GM21447 (cell line): ENCODE results near the gene TPM4.
A peak's percentile ranks its signal among the peaks of the same experiment; 100 is the strongest.
"Not testable (repeated sequence)": the region's sequence is repeated elsewhere in the genome, so short reads cannot be mapped to it uniquely, and the experiment has no call there.

Source experiments
- ATAC-seq: cut with Tn5 transposase; IDR thresholded peaks from one replicate; pipeline ENCODE4 v1.9.1; 2021; ENCODE audit not compliant: unreplicated experiment

TPM4 gene

DNA sequence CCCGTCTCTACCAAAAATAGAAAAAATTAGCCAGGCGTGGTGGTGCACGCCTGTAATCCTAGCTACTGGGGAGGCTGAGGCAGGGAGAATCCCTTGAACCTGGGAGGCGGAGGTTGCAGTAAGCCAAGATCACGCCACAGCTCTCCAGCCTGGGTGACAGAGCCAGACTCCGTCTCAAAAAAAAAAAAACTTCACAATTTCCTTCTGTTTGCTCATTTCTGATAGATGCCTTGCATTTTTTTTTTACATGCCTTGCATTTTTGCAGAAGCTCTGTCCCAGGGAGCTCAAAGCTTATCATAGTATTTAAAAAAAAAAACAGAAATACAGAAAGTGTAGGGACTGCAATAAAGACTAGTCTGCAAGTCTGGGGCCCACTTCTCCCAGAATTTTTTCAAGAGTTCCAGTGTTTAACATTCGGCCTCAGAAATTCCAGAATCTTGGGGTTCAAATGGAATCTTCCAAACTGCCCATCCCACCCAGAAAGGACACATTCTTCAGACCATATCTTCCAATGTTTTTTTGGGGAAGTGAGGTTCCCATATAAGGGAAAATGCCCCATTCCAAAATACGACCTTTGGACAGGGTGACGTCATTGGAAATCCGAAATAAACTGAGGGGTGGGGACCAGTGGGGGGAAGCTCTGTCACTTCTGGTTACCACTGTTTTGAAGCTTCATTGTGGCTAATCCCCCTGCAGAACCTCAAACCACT is 18.2 kb downstream of the TPM4 start:
- ATAC-seq: no peak

- ATAC-seq: no peak
Observed at GRCh38 chr19:16095071-16095571, 18.8 kb downstream of the TPM4 start.

DNA sequence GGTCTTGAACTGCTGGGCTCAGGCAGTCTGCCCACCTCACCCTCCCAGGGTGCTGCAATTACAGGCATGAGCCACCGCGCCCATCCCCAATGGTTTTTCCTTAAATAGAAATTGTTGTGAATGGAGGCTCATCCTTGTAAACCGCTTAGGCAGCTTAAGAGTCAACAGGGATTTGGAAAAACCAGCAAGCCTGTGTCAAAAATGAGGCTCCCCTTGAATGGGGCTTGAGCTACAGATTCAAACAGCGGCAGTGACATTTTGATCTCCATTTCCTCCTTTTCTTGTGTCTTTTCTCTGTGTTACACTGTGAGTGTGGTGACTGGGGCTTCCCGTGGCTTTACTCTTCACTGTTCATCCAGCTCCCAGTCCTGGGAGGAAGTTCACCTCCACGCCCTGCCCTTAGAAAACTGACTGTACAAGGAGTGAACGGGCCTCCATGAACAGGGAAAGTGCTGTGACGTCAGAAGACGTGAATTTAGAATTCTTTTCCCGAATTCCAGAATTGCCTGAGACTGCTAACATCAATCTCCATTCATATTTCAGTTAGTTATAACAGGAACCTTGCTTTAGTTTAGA is 20.1 kb downstream of the TPM4 start:
- ATAC-seq: no peak

DNA sequence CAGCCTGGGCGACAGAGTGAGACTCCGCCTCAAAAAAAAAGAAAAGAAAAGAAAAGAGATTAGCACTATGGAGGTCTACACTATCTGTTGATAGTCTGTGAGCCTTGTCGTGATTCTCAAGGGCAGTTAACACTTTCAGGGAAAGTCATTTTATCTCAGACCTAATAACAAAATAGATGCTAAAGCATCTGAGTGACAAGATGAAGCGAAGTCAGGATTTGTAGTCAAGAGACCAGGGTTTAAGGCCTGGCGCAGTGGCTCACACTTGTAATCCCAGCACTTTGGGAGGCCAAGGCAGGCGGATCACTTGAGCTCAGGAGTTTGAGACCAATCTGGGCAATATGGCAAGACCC is 22.1 kb downstream of the TPM4 start:
- no peak for ATAC-seq

DNA sequence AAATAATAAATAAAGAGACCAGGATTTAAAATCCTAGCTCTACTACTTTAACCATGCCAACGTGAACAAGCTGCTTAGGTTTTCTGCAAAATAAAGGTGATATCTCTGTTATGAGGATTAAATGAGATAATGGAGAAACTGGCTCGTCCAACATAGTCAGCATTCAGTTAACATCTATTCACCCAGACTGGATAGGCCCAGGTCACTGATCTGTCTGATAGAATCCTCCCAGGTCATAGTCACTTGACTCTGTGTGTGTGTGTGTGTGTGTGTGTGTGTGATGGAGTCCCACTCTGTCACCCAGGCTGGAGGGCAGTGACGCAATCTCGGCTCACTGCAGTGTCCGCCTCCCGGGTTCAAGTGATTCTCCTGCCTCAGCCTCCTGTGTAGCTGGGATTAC is 22.5 kb downstream of the TPM4 start:
- ATAC-seq: no peak

DNA sequence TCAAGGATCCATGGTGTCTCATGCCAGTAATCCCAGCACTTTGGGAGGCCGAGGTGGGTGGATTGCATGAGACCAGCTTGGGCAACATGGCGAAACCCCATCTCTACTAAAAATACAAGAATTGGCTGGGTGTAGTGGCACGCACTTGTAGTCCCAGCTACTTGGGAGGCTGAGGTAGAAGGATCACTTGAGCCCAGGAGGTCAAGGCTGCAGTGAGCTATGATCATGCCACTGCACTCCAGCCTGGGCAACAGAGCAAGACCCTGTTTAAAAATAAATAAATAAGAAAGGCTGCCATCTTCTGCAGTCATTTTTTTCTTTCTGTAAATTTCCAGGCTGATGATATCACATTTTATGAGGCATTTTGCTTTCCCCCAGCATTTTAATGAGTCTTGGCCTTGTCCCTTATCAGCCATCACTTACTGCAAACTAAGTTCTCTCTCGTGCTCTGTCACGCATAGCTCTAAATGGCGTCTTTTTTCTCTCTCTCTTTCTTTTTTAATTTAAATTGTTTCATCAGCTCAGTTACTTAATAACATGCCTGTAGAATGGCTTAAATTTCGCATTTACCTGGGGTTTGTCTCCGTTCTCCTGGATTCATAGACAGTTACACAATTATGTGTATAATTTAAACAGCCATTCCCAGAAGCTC is 23.1 kb downstream of the TPM4 start:
- not testable (repeated sequence) for ATAC-seq

DNA sequence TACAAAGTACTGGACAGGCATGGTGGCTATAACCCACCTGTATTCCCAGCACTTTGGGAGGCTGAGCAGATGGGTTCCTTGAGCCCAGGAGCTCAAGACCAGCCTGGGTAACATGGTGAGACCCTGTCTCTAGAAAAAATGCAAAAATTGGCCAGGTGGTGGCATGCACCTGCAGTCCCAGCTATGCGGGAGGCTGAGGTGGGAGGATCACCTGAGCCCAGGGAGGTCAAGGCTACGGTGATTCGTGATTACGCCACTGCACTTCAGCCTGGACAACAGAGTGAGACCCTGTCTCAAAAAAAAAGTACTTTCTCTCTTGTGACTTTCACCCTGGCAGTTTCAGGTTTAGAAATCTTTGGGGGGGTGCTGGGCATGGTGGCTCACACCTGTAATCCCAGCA is 24.2 kb downstream of the TPM4 start:
- no peak for ATAC-seq

DNA sequence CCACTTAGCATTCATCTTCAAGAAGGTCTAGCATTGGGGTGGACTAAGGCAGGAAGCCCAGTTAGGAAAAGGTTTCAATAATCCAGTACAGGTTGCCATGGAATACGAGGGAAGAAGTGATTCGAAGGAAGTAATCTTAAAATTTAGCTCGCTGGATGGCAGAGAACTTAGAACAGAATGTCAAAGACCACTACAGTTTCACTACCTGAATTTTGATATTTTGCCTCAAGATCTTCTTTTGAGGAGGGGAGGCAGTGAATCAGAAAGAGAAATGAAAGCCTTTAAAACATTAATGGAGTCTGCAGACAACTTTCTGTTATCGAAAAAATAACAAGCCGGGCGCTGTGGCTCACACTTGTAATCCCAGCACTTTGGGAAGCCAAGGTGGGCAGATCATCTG is 28.4 kb downstream of the TPM4 start:
- ATAC-seq: no peak

DNA sequence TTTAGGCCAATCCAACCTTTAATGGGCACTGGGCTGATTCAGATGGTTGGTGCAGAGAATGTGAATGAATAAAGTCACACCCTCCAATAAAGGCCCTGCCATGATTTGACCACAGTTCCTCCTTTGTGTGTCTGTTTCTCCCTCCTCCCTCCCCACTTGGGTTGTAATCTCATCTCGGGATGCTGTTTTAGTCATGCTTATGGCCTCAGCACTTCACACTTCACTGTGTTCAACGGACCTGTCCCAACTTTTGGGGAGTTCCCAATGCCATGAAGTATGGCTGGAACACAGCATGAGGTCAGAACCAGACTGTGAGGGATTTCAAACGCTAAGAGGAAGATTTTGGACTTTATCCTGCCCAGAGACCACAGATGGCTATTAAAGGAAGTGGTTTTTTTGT is 29.8 kb downstream of the TPM4 start:
- ATAC-seq: no peak

DNA sequence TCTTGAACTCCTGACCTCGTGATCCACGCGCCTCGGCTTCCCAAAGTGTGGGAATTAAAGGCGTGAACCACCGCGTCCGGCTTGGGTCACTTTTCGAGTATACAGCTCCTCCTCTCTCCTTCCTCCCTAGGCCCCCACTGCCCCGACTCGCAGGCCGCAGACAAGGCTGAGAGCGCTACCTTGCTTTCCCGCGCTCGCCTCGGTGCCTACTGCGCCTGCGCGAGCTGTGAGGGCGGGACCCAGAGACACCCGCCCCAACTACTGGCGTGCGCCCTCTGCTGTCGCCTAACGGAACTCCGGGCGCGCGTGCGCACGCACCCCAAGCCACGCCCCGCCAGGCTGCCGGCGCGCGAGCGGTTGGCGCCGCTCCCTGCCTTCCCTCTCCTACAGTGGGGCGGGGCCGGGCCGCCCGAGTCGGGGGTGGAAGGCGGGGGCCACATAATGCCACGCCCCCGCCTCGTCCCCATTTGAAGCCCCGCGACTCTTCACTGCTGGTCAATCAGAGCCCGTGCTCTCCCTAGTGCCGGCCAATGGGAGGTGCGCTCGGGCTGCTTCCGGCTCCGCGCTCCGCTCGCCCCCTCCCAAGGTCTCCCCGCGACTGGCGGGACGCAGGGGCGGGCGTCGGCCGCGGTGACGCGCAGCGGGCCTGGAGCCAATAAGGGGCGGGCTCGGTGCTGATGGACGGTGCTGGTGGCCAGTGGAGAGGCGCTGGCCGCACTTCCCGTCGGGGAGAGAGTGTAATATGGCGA is 35.0 kb downstream of the TPM4 start, which contains the start of gene RAB8A:
TSS of gene RAB8A (plus strand) at position 730 of the 749 bp plus-strand sequence. CDS start at position 743, 13 bp downstream.
- ATAC-seq: peak; percentile 86

GRCh38 chr19:16111909-16112752 is 35.8 kb downstream of the TPM4 start:
- ATAC-seq: no peak

DNA sequence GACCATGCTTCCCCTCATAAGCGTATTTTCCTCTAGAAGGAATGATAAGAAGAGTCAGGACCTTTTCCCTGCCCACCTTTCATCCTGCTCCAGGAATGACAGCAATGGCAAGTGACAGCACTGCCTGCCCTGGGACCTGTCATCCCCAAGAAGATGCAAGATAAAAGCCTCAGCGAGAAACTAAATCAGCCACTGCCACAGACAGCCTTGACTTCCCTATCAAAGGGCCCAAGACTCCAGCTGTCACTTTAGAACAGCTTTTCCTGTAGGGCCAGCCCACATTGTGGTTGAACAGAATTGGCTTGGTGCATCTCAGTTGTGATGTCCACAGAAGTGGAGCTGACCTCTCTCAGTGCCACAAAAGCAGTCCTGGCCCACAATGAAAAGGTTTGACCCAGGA is 36.5 kb downstream of the TPM4 start:
- ATAC-seq: no peak

GRCh38 chr19:16113727-16114126 is 37.4 kb downstream of the TPM4 start:
- ATAC-seq: no peak

DNA sequence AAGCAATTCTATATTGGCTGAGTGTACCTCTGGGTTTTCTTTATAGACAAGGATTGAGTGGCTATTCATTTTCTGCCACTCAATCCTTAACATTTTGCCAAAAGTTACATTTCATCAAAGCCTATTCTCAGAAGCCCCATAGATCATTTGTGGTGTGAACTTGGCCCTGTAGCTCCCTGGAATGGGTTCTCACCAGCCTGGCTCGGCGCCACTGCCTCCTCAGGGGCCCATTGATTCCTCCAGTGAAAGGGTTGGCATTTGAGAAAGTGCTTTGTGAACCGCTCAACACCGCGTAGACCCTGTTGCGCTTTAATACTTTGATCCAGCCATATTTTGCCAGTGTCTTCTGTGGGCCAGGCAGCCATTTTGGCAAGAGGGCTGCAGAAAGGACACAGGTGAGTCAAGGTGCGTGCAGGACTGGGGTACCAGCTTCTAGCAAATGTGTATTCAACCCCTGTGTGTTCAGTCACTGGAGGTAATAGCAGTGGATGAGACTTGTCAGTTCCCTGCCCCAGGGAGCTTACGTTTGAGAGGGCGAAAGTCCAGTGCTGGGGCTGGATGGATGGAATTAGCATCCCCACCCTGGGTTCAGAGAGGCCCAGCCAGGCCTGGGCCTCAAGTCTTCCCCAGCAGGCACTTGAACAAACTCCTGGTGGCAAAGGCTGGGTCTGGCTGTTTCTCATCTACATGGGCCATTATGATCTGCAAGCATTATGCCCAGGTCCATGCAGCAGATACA is 39.2 kb downstream of the TPM4 start:
- ATAC-seq: no peak

DNA sequence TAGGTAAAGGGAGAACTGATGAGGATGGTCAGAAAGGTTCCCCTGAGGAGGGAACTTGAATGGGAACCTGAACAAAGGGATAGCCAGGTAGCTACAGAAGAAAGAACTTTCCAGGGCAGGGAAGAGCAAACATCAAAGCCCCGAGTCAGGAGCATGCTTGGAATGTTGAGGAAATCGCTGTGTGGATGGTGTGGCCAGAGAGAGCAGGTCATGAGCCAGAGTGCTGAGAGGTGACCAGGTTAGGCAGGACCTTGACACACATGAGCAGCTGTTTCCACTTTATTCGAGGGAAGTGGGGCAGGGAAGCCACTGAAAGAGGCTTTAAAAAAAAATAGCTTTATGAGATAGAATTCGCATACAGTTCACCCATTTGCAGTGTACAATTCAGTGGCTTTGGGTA is 39.8 kb downstream of the TPM4 start:
- ATAC-seq: no peak

GRCh38 chr19:16117594-16118033 is 41.3 kb downstream of the TPM4 start:
- ATAC-seq: no peak

GRCh38 chr19:16118489-16119033 is 42.3 kb downstream of the TPM4 start:
- ATAC-seq: peak; percentile 70

GRCh38 chr19:16119075-16119857 is 43.0 kb downstream of the TPM4 start:
- peak; percentile 1 for ATAC-seq

GRCh38 chr19:16121141-16121540 is 44.8 kb downstream of the TPM4 start:
- no peak for ATAC-seq
